HCT116 (cell line): Measurements from ENCODE around the gene FBXO47. TPM values are rescaled to one million over a fixed set of nuclear protein-coding genes. Genes with fewer than 3 reads are reported as not detected.

Experiments
- ATAC-seq: fragments of 200-7000 bp; cut with Tn5 transposase; 2 replicates; pipeline ENCODE4 v1.9.1; 2020; ENCODE audit warnings: mild to moderate bottlenecking, moderate library complexity
- BruUV-seq: library from RNA; stranded (reverse); fragments of 400-500 nt; replicated peaks from 2 replicates; lab custom pipeline; 2021; lab: Mats Ljungman, UMichigan
- CTCF ChIA-PET: fragments of 300-600 bp; sonication (Branson Sonifier 250); formaldehyde crosslinking; loops from one replicate; lab custom pipeline; 2021; ENCODE audit warnings: antibody characterized with exemption; lab: Charles Lee
- POLR2A ChIA-PET: fragments of 300-600, 350-600 bp; sonication (Branson Sonifier 250); formaldehyde crosslinking; loops from one replicate; lab custom pipeline; 2021; ENCODE audit warnings: antibody characterized with exemption; lab: Charles Lee
- RAD21 ChIA-PET, 2 experiments: fragments of 300-600 bp; sonication (Branson Sonifier 250); formaldehyde crosslinking; loops; one replicate each; lab custom pipeline; 2023; ENCODE audit warnings: low total read pairs in 2 of 2; ENCODE audit not compliant: uncharacterized antibody in 2 of 2, unreplicated experiment in 2 of 2, low non-redundant PET in 1 of 2; lab: Charles Lee
- DNase-seq: peaks from one replicate; pipeline ENCODE4 v3.0.0-alpha.2; 2010; ENCODE audit warnings: low read depth, low spot score
- H2AFZ ChIP-seq: fragments of 200-600 bp; shearing (Covaris generic), sonication (generic); 2 replicates; pipeline ENCODE4 v1.6.1; 2017; ENCODE audit warnings: low read depth, mixed run types, mixed read lengths, antibody characterized with exemption, low read length; ENCODE audit not compliant: poor library complexity, severe bottlenecking
- H3K27ac ChIP-seq: 2 replicates; pipeline ENCODE4 v1.5.1; 2012; ENCODE audit warnings: low read depth, low read length
- H3K27me3 ChIP-seq: fragments of 200-600 bp; sonication (generic); 2 replicates; pipeline ENCODE4 v1.6.1; 2016; ENCODE audit warnings: mixed run types, low read length, mixed read lengths; ENCODE audit not compliant: insufficient read depth
- H3K36me3 ChIP-seq, 2 experiments: fragments of 200-500 bp in 1 of 2; fragments of 200-600 bp in 1 of 2; sonication (Bioruptor generic) in 1 of 2; sonication (generic) in 1 of 2; 2 replicates each; pipeline versions ENCODE4 v1.5.1 to v1.6.1; 2014 to 2016; ENCODE audit warnings: low read length in 2 of 2, inconsistent platforms in 1 of 2, mixed read lengths in 1 of 2, mixed run types in 1 of 2; ENCODE audit not compliant: insufficient read depth in 2 of 2, control insufficient read depth in 1 of 2
- H3K4me1 ChIP-seq, 2 experiments: fragments of 200-600 bp in 1 of 2; sonication (generic) in 1 of 2; 2 replicates each; pipeline versions ENCODE4 v1.5.1 to v1.6.1; 2012 to 2017; ENCODE audit warnings: low read length in 2 of 2, inconsistent platforms in 1 of 2, mild to moderate bottlenecking in 1 of 2, mixed read lengths in 1 of 2, mixed run types in 1 of 2, moderate library complexity in 1 of 2; ENCODE audit not compliant: insufficient read depth in 2 of 2, control insufficient read depth in 1 of 2
- H3K4me2 ChIP-seq: fragments of 200-600 bp; sonication (generic); 2 replicates; pipeline ENCODE4 v1.6.1; 2017; ENCODE audit warnings: mixed run types, low read length, mixed read lengths
- H3K4me3 ChIP-seq, 2 experiments: fragments of 200-600 bp in 1 of 2; sonication (generic) in 1 of 2; replicated peaks in 1 of 2; 2 replicates each; pipeline ENCODE4 v1.5.1; 2011 to 2016; ENCODE audit warnings: low read length in 2 of 2, control low read depth in 1 of 2, low read depth in 1 of 2, mild to moderate bottlenecking in 1 of 2, mixed read lengths in 1 of 2, mixed run types in 1 of 2
- H3K79me2 ChIP-seq: fragments of 200-600 bp; sonication (generic); 2 replicates; pipeline ENCODE4 v1.6.1; 2017; ENCODE audit warnings: mild to moderate bottlenecking, mixed run types, low read length, moderate library complexity, mixed read lengths; ENCODE audit not compliant: insufficient read depth
- H3K9ac ChIP-seq: fragments of 200-600 bp; sonication (generic); 2 replicates; pipeline ENCODE4 v1.6.1; 2016; ENCODE audit warnings: low read length, mixed read lengths
- H3K9me2 ChIP-seq: fragments of 200-600 bp; sonication (generic), shearing (Covaris generic); 2 replicates; pipeline ENCODE4 v1.6.1; 2017; ENCODE audit warnings: mixed run types, mild to moderate bottlenecking, moderate library complexity; ENCODE audit not compliant: insufficient read depth
- H3K9me3 ChIP-seq, 2 experiments: fragments of 200-500 bp in 1 of 2; fragments of 200-600 bp in 1 of 2; sonication (Bioruptor generic) in 1 of 2; sonication (generic) in 1 of 2; 2 replicates each; pipeline ENCODE4 v1.6.1; 2014 to 2017; ENCODE audit warnings: low read length in 2 of 2, mixed read lengths in 2 of 2, inconsistent platforms in 1 of 2, low read depth in 1 of 2, mild to moderate bottlenecking in 1 of 2, mixed run types in 1 of 2, moderate library complexity in 1 of 2; ENCODE audit not compliant: control insufficient read depth in 1 of 2, insufficient read depth in 1 of 2
- H4K20me1 ChIP-seq: fragments of 200-600 bp; sonication (generic), shearing (Covaris generic); 2 replicates; pipeline ENCODE4 v1.6.1; 2017; ENCODE audit warnings: mixed run types, mild to moderate bottlenecking, moderate library complexity; ENCODE audit not compliant: insufficient read depth
- ATF3 ChIP-seq: IDR thresholded peaks from 2 replicates; pipeline ENCODE4 v1.6.1; 2012
- CBX3 ChIP-seq: IDR thresholded peaks from 2 replicates; pipeline ENCODE4 v1.6.1; 2012; ENCODE audit warnings: low read depth
- CEBPB ChIP-seq: IDR thresholded peaks from 2 replicates; pipeline ENCODE4 v1.6.1; 2012; ENCODE audit warnings: low read depth
- EGR1 ChIP-seq: IDR thresholded peaks from 2 replicates; pipeline ENCODE4 v1.6.1; 2012; ENCODE audit warnings: low read depth
- ELF1 ChIP-seq: IDR thresholded peaks from 2 replicates; pipeline ENCODE4 v1.6.1; 2012; ENCODE audit warnings: low read depth, borderline replicate concordance
- EZH2 ChIP-seq: fragments of 200-600 bp; sonication (generic); IDR thresholded peaks from 2 replicates; pipeline ENCODE4 v1.6.1; 2017; ENCODE audit warnings: antibody characterized with exemption, mixed run types
- EZH2phosphoT487 ChIP-seq: fragments of 200-600 bp; IDR thresholded peaks from 2 replicates; pipeline ENCODE4 v1.6.1; 2018; ENCODE audit warnings: antibody characterized with exemption, borderline replicate concordance
- JUND ChIP-seq: IDR thresholded peaks from 2 replicates; pipeline ENCODE4 v1.6.1; 2012
- POLR2AphosphoS5 ChIP-seq: IDR thresholded peaks from 2 replicates; pipeline ENCODE4 v1.6.1; 2011; ENCODE audit warnings: mild to moderate bottlenecking, low read depth, low read length, moderate library complexity
- REST ChIP-seq: IDR thresholded peaks from 2 replicates; pipeline ENCODE4 v1.6.1; 2012; ENCODE audit warnings: low read depth
- SP1 ChIP-seq: IDR thresholded peaks from 2 replicates; pipeline ENCODE4 v1.6.1; 2012; ENCODE audit warnings: low read depth
- SRF ChIP-seq: IDR thresholded peaks from 2 replicates; pipeline ENCODE4 v1.6.1; 2012; ENCODE audit warnings: low read depth
- ZBTB33 ChIP-seq: IDR thresholded peaks from 2 replicates; pipeline ENCODE4 v1.6.1; 2011; ENCODE audit warnings: mild to moderate bottlenecking, low read length, moderate library complexity; ENCODE audit not compliant: insufficient replicate concordance; ENCODE audit errors: extremely low read depth
- intact Hi-C: fragments of 100-400 bp; cut with micrococcal nuclease; formaldehyde crosslinking; loops from 2 replicates; pipeline ENCODE4 v1.10.0; 2022
- total RNA-seq: library from RNA; stranded (reverse); gene quantifications from one replicate; pipeline ENCODE4 v1.2.1, GENCODE V29; 2021; ENCODE audit not compliant: unreplicated experiment

FBXO47 gene
- total RNA-seq, 1 experiment from 2014 or later = not detected

- no peak for TF ChIP-seq SP1
Observed at GRCh38 chr17:38969281-38969680, 2.1 kb upstream of the FBXO47 start (continued).

- Histone ChIP-seq H3K9me2 (no peaks in the 10 kb centered on the region), H3K79me2 (no peaks in the 10 kb centered on the region), H3K27me3 (no peaks in the 10 kb centered on the region), H3K9me3 (no peaks in the 10 kb centered on the region), H3K27ac (no peak overlapping the region), H3K9ac (no peak overlapping the region), H3K36me3 (no peaks in the 10 kb centered on the region), H4K20me1 (no peaks in the 10 kb centered on the region), H3K4me3 (no peak overlapping the region), H2AFZ (no peak overlapping the region), H3K4me2 (no peak overlapping the region), H3K4me1 (peaks cover 0 to 17% of the 10 kb centered on the region in 2 experiments; a peak in 2 of 4 replicates)
- POLR2A ChIA-PET = no interaction called here
- RAD21 ChIA-PET = no interaction called here
- DNase-seq (no peak), ATAC-seq (no peak)
- TF ChIP-seq POLR2AphosphoS5 = no peak
- CTCF ChIA-PET = no interaction called here
- intact Hi-C loops = no loop called here
- no TSS peak for BruUV-seq
Observed at GRCh38 chr17:38961413-38961812, 5.8 kb downstream of the FBXO47 start.

GRCh38 chr17:38960402-38960801 lies 6.8 kb downstream of the FBXO47 start:
- H4K20me1 ChIP-seq = no peaks in the 10 kb centered on the region
- H3K9me3 ChIP-seq = no peaks in the 10 kb centered on the region
- no peak overlapping the region for H3K9ac ChIP-seq
- no peak overlapping the region for H3K4me2 ChIP-seq
- H3K27me3 ChIP-seq = no peaks in the 10 kb centered on the region
- no TSS peak for BruUV-seq
- intact Hi-C loops = no loop called here
- H3K27ac ChIP-seq = no peak overlapping the region
- ChIA-PET CTCF (interaction anchor here (0.6 kb wide), 1 partner anchor 102 kb away, joined by 3 read pairs; no protein-coding TSS in a partner anchor), RAD21 (no interaction called here), POLR2A (no interaction called here)
- peaks cover 0 to 17% of the 10 kb centered on the region in 2 experiments; a peak in 2 of 4 replicates for H3K4me1 ChIP-seq
- H3K9me2 ChIP-seq = no peaks in the 10 kb centered on the region
- TF ChIP-seq ZBTB33 = no peak
- no peak for TF ChIP-seq JUND
- TF ChIP-seq REST = no peak
- no peak for TF ChIP-seq EZH2phosphoT487
- TF ChIP-seq ELF1 = no peak
- no peak for TF ChIP-seq EZH2
- no peak for TF ChIP-seq SRF
- TF ChIP-seq POLR2AphosphoS5 = no peak
- no peak for TF ChIP-seq ATF3
- TF ChIP-seq CEBPB = no peak
- no peak for TF ChIP-seq SP1
- TF ChIP-seq CBX3 = no peak
- no peak for TF ChIP-seq EGR1
- no peak for DNase-seq
- H3K4me3 ChIP-seq = no peak overlapping the region
- no peak for ATAC-seq
- no peaks in the 10 kb centered on the region for H3K79me2 ChIP-seq
- no peaks in the 10 kb centered on the region for H3K36me3 ChIP-seq
- no peak overlapping the region for H2AFZ ChIP-seq
